NT2/D1 (cell line): ENCODE data around the gene HKDC1.

Source experiments
- YY1 ChIP-seq: IDR thresholded peaks from 2 replicates; pipeline ENCODE4 v1.6.1; 2011; ENCODE audit not compliant: insufficient read length, insufficient read depth
- ZNF274 ChIP-seq: IDR thresholded peaks from 2 replicates; pipeline ENCODE4 v1.6.1; 2011; ENCODE audit warnings: mild to moderate bottlenecking, low read depth, low read length

- TF ChIP-seq ZNF274 (no peak), YY1 (no peak)
These were observed 5.4 kb upstream of the HKDC1 start for GRCh38 chr10:69214666-69215131.
